ENCODE data around the gene ING5. TPM values are rescaled to one million over a fixed set of nuclear protein-coding genes. Genes with fewer than 3 reads are reported as not detected.

ING5 gene
- total RNA-seq, 1 experiment from 2014 or later: 22.2 TPM

GRCh38 chr2:241672243-241673188, 29.3 kb upstream of the ING5 start:
- no peak for DNase-seq (ENCODE audit: low read depth)

- DNase-seq (ENCODE audit: low read depth): no peak
These were observed 28.6 kb upstream of the ING5 start for GRCh38 chr2:241673189-241673663.

GRCh38 chr2:241673797-241674725, 27.8 kb upstream of the ING5 start:
- DNase-seq (ENCODE audit: low read depth): peak; percentile 58

- DNase-seq (ENCODE audit: low read depth): no peak
These were observed 26.0 kb upstream of the ING5 start for GRCh38 chr2:241675885-241676284.

- DNase-seq (ENCODE audit: low read depth): no peak
These were observed 25.2 kb upstream of the ING5 start for GRCh38 chr2:241676665-241677064.

GRCh38 chr2:241677392-241677791, 24.4 kb upstream of the ING5 start:
- DNase-seq (ENCODE audit: low read depth): no peak

- no peak for DNase-seq (ENCODE audit: low read depth)
These were observed 23.5 kb upstream of the ING5 start for GRCh38 chr2:241678307-241678706.

- no peak for DNase-seq (ENCODE audit: low read depth)
These were observed 22.9 kb upstream of the ING5 start for GRCh38 chr2:241678784-241679540.

- DNase-seq (ENCODE audit: low read depth): no peak
These were observed 21.8 kb upstream of the ING5 start for GRCh38 chr2:241680044-241680443.

GRCh38 chr2:241680827-241681599, 20.8 kb upstream of the ING5 start:
- DNase-seq (ENCODE audit: low read depth): peak; percentile 99

GRCh38 chr2:241686324-241686649, 15.6 kb upstream of the ING5 start:
- no peak for DNase-seq (ENCODE audit: low read depth)

GRCh38 chr2:241686650-241687425, 15.0 kb upstream of the ING5 start, which contains the start of gene DTYMK:
TSS of gene DTYMK (minus strand) at chr2:241686815. CDS start at chr2:241686783, 32 bp downstream.
- peak; percentile 95 for DNase-seq (ENCODE audit: low read depth)

GRCh38 chr2:241689306-241689705, 12.5 kb upstream of the ING5 start:
- no peak for DNase-seq (ENCODE audit: low read depth)

- no peak for DNase-seq (ENCODE audit: low read depth)
These were observed 11.6 kb upstream of the ING5 start for GRCh38 chr2:241690202-241690717.

- DNase-seq (ENCODE audit: low read depth): peak; percentile 81
These were observed 9.4 kb upstream of the ING5 start for GRCh38 chr2:241692448-241692847.

- DNase-seq (ENCODE audit: low read depth): no peak
These were observed 6.2 kb upstream of the ING5 start for GRCh38 chr2:241695651-241696050.

- no peak for DNase-seq (ENCODE audit: low read depth)
These were observed 765 bp upstream of the ING5 start for GRCh38 chr2:241701149-241701398.

GRCh38 chr2:241702155-241703031, 554 bp downstream of the ING5 start:
- DNase-seq (ENCODE audit: low read depth): peak; percentile 64
